GM23338 (cell line): ENCODE results near the gene KRT38. TPM values are rescaled to one million over a fixed set of nuclear protein-coding genes. Genes with fewer than 3 reads are reported as not detected.

ENCODE experiments used
- ATAC-seq: fragments of 200-7000 bp; cut with Tn5 transposase; 3 replicates; pipeline ENCODE4 v1.9.1; 2020
- DNase-seq: peaks from one replicate; pipeline ENCODE4 v3.0.0-alpha.2; 2015; ENCODE audit warnings: low spot score
- H2AFZ ChIP-seq: fragments of 200-600 bp; sonication (generic); 2 replicates; pipeline ENCODE4 v1.8.0; 2016; ENCODE audit warnings: antibody characterized with exemption, mild to moderate bottlenecking, moderate library complexity
- H3F3A ChIP-seq: fragments of 200-600 bp; sonication (generic); replicated peaks from 2 replicates; pipeline ENCODE4 v1.8.0; 2017; ENCODE audit warnings: antibody characterized with exemption, mixed run types, low read depth
- H3K27ac ChIP-seq: fragments of 200-600 bp; sonication (generic); 2 replicates; pipeline ENCODE4 v1.6.1; 2016; ENCODE audit warnings: low read depth
- H3K27me3 ChIP-seq: fragments of 200-600 bp; sonication (generic); 2 replicates; pipeline ENCODE4 v1.8.0; 2016; ENCODE audit warnings: mild to moderate bottlenecking, mixed run types, moderate library complexity; ENCODE audit not compliant: insufficient read depth
- H3K36me3 ChIP-seq: fragments of 200-600 bp; sonication (generic); 2 replicates; pipeline ENCODE4 v1.8.0; 2016; ENCODE audit warnings: mild to moderate bottlenecking; ENCODE audit not compliant: insufficient read depth
- H3K4me1 ChIP-seq: fragments of 200-600 bp; sonication (generic); 2 replicates; pipeline ENCODE4 v1.8.0; 2016; ENCODE audit warnings: mild to moderate bottlenecking, moderate library complexity; ENCODE audit not compliant: insufficient read depth
- H3K4me2 ChIP-seq: fragments of 200-600 bp; sonication (generic); 2 replicates; pipeline ENCODE4 v1.7.1; 2017; ENCODE audit warnings: mixed run types
- H3K4me3 ChIP-seq: fragments of 200-600 bp; sonication (generic); 2 replicates; pipeline ENCODE4 v1.6.1; 2016; ENCODE audit warnings: mixed run types
- H3K79me2 ChIP-seq: fragments of 200-600 bp; sonication (generic); replicated peaks from 2 replicates; pipeline ENCODE4 v1.8.0; 2017; ENCODE audit warnings: mild to moderate bottlenecking; ENCODE audit not compliant: insufficient read depth
- H3K9me2 ChIP-seq: fragments of 200-600 bp; sonication (generic); 2 replicates; pipeline ENCODE4 v1.8.0; 2017; ENCODE audit not compliant: insufficient read depth
- H4K20me1 ChIP-seq: fragments of 200-600 bp; sonication (generic); replicated peaks from 2 replicates; pipeline ENCODE4 v1.8.0; 2017; ENCODE audit warnings: mild to moderate bottlenecking; ENCODE audit not compliant: insufficient read depth
- H3K27ac Mint-ChIP-seq: 2 replicates; pipeline ENCODE4 v1.8.0; 2020; ENCODE audit warnings: inconsistent platforms, mild to moderate bottlenecking, moderate library complexity, mixed read lengths
- H3K27me3 Mint-ChIP-seq: 3 replicates; pipeline ENCODE4 v1.8.0; 2022; ENCODE audit warnings: low read depth, mild to moderate bottlenecking, moderate library complexity, mixed read lengths, inconsistent platforms; ENCODE audit not compliant: insufficient read depth, poor library complexity
- H3K36me3 Mint-ChIP-seq: 3 replicates; pipeline ENCODE4 v1.8.0; 2021; ENCODE audit warnings: low read depth, mild to moderate bottlenecking, inconsistent platforms, moderate library complexity, mixed read lengths
- H3K4me1 Mint-ChIP-seq: 3 replicates; pipeline ENCODE4 v1.8.0; 2020; ENCODE audit warnings: mild to moderate bottlenecking, inconsistent platforms, mixed read lengths
- H3K4me3 Mint-ChIP-seq: 3 replicates; pipeline ENCODE4 v1.8.0; 2021; ENCODE audit warnings: moderate library complexity, mild to moderate bottlenecking, inconsistent platforms, mixed read lengths
- H3K9me3 Mint-ChIP-seq: 3 replicates; pipeline ENCODE4 v1.8.0; 2020; ENCODE audit warnings: moderate library complexity, mild to moderate bottlenecking, inconsistent platforms, mixed read lengths
- CREB1 ChIP-seq: fragments of 250-450 bp; sonication (Bioruptor Pico); IDR thresholded peaks from 2 replicates; pipeline ENCODE4 v1.5.0; 2020; ENCODE audit warnings: low read depth, mild to moderate bottlenecking, moderate library complexity
- EZH2 ChIP-seq: fragments of 200-600 bp; sonication (generic); IDR thresholded peaks from one replicate; pipeline ENCODE4 v1.8.0; 2017; ENCODE audit warnings: antibody characterized with exemption, mild to moderate bottlenecking, low read depth; ENCODE audit not compliant: unreplicated experiment
- EZH2phosphoT487 ChIP-seq: fragments of 200-600 bp; sonication (generic); IDR thresholded peaks from one replicate; pipeline ENCODE4 v1.8.1; 2018; ENCODE audit warnings: antibody characterized with exemption; ENCODE audit not compliant: unreplicated experiment
- POLR2AphosphoS5 ChIP-seq: IDR thresholded peaks from 2 replicates; pipeline ENCODE4 v1.6.1; 2016; ENCODE audit warnings: antibody characterized with exemption, low read depth
- STAT1 ChIP-seq: IDR thresholded peaks from one replicate; pipeline ENCODE4 v1.6.1; 2016; ENCODE audit warnings: antibody characterized with exemption; ENCODE audit not compliant: unreplicated experiment
- ZNF331 ChIP-seq: fragments of 250-450 bp; sonication (Bioruptor Pico); IDR thresholded peaks from 2 replicates; pipeline ENCODE4 v1.5.0; 2020; ENCODE audit warnings: low read depth, mild to moderate bottlenecking, moderate library complexity
- polyA plus RNA-seq: library from polyadenylated mRNA; unstranded; fragments of >200 nt; fragmentation: Nextera tagmentation; extraction: Ambion mirVana; gene quantifications from 2 replicates; pipeline ENCODE4 v1.2.1, GENCODE V29; 2016
- total RNA-seq: library from RNA; depleted of rRNA; stranded (reverse); fragments of >200 nt; shearing (Covaris generic); gene quantifications from 2 replicates; pipeline ENCODE4 v1.2.3, GENCODE V29; 2014
- TF ChIP-seq, protein P1 (sequence below): fragments of 250-450 bp; sonication (Bioruptor Pico); IDR thresholded peaks from 2 replicates; pipeline ENCODE4 v1.5.0; 2020; ENCODE audit warnings: mild to moderate bottlenecking, moderate library complexity
- TF ChIP-seq, protein P2 (sequence below), 2 experiments: fragments of 200-600 bp in 1 of 2; sonication (generic) in 1 of 2; conservative IDR thresholded peaks; 2 replicates each; pipeline versions ENCODE4 v1.5.1 to v1.6.1; 2016 to 2017; ENCODE audit warnings: antibody characterized with exemption in 2 of 2, low read depth in 2 of 2, mild to moderate bottlenecking in 2 of 2, moderate library complexity in 1 of 2
- TF ChIP-seq, protein P3 (sequence below): IDR thresholded peaks from one replicate; pipeline ENCODE4 v1.6.1; 2018; ENCODE audit warnings: antibody characterized with exemption; ENCODE audit not compliant: unreplicated experiment
- TF ChIP-seq, protein P4 (sequence below): IDR thresholded peaks from 2 replicates; pipeline ENCODE4 v1.6.1; 2016; ENCODE audit warnings: antibody characterized with exemption

Gene KRT38
- total and polyA plus RNA-seq, 2 experiments from 2014 or later = not detected

- TF ChIP-seq, protein P1, sequence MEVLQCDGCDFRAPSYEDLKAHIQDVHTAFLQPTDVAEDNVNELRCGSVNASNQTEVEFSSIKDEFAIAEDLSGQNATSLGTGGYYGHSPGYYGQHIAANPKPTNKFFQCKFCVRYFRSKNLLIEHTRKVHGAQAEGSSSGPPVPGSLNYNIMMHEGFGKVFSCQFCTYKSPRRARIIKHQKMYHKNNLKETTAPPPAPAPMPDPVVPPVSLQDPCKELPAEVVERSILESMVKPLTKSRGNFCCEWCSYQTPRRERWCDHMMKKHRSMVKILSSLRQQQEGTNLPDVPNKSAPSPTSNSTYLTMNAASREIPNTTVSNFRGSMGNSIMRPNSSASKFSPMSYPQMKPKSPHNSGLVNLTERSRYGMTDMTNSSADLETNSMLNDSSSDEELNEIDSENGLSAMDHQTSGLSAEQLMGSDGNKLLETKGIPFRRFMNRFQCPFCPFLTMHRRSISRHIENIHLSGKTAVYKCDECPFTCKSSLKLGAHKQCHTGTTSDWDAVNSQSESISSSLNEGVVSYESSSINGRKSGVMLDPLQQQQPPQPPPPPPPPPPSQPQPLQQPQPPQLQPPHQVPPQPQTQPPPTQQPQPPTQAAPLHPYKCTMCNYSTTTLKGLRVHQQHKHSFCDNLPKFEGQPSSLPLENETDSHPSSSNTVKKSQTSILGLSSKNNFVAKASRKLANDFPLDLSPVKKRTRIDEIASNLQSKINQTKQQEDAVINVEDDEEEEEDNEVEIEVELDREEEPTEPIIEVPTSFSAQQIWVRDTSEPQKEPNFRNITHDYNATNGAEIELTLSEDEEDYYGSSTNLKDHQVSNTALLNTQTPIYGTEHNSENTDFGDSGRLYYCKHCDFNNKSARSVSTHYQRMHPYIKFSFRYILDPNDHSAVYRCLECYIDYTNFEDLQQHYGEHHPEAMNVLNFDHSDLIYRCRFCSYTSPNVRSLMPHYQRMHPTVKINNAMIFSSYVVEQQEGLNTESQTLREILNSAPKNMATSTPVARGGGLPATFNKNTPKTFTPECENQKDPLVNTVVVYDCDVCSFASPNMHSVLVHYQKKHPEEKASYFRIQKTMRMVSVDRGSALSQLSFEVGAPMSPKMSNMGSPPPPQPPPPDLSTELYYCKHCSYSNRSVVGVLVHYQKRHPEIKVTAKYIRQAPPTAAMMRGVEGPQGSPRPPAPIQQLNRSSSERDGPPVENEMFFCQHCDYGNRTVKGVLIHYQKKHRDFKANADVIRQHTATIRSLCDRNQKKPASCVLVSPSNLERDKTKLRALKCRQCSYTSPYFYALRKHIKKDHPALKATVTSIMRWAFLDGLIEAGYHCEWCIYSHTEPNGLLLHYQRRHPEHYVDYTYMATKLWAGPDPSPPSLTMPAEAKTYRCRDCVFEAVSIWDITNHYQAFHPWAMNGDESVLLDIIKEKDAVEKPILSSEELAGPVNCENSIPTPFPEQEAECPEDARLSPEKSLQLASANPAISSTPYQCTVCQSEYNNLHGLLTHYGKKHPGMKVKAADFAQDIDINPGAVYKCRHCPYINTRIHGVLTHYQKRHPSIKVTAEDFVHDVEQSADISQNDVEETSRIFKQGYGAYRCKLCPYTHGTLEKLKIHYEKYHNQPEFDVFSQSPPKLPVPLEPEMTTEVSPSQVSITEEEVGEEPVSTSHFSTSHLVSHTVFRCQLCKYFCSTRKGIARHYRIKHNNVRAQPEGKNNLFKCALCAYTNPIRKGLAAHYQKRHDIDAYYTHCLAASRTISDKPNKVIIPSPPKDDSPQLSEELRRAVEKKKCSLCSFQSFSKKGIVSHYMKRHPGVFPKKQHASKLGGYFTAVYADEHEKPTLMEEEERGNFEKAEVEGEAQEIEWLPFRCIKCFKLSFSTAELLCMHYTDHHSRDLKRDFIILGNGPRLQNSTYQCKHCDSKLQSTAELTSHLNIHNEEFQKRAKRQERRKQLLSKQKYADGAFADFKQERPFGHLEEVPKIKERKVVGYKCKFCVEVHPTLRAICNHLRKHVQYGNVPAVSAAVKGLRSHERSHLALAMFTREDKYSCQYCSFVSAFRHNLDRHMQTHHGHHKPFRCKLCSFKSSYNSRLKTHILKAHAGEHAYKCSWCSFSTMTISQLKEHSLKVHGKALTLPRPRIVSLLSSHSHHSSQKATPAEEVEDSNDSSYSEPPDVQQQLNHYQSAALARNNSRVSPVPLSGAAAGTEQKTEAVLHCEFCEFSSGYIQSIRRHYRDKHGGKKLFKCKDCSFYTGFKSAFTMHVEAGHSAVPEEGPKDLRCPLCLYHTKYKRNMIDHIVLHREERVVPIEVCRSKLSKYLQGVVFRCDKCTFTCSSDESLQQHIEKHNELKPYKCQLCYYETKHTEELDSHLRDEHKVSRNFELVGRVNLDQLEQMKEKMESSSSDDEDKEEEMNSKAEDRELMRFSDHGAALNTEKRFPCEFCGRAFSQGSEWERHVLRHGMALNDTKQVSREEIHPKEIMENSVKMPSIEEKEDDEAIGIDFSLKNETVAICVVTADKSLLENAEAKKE (CRISPR knock-in tag) = no peak
- TF ChIP-seq POLR2AphosphoS5 (no peak), EZH2phosphoT487 (no peak), ZNF331 (no peak)
- TF ChIP-seq, protein P2, sequence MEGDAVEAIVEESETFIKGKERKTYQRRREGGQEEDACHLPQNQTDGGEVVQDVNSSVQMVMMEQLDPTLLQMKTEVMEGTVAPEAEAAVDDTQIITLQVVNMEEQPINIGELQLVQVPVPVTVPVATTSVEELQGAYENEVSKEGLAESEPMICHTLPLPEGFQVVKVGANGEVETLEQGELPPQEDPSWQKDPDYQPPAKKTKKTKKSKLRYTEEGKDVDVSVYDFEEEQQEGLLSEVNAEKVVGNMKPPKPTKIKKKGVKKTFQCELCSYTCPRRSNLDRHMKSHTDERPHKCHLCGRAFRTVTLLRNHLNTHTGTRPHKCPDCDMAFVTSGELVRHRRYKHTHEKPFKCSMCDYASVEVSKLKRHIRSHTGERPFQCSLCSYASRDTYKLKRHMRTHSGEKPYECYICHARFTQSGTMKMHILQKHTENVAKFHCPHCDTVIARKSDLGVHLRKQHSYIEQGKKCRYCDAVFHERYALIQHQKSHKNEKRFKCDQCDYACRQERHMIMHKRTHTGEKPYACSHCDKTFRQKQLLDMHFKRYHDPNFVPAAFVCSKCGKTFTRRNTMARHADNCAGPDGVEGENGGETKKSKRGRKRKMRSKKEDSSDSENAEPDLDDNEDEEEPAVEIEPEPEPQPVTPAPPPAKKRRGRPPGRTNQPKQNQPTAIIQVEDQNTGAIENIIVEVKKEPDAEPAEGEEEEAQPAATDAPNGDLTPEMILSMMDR (conservative IDR thresholded peaks at IDR 0.05; ENCODE audit: low read depth in 2 of 2) = no peak
Observed at GRCh38 chr17:41483531-41483930, 42.7 kb upstream of the KRT38 start (continued).

GRCh38 chr17:41481036-41481435 lies 40.3 kb upstream of the KRT38 start, which contains the start of gene KRT35:
Gene KRT35 (minus strand): TSS chr17:41481151. CDS start chr17:41481097, 54 bp downstream.
- H4K20me1 ChIP-seq = no peaks in the 10 kb centered on the region
- H3K27me3 ChIP-seq = no peaks in the 10 kb centered on the region
- no peaks in the 10 kb centered on the region for H3F3A ChIP-seq
- H3K79me2 ChIP-seq = no peaks in the 10 kb centered on the region
- H3K4me1 Mint-ChIP-seq = no peaks in the 10 kb centered on the region
- no peaks in the 10 kb centered on the region for H3K36me3 ChIP-seq
- DNase-seq = no peak
- H3K4me3 ChIP-seq = no peak within 1 kb of the TSS
- H3K27ac Mint-ChIP-seq = no peak within 1 kb of the TSS; the same call in 1 of the 2 replicates
- H3K27me3 Mint-ChIP-seq = peaks cover 16% of the 10 kb centered on the region
- no peak within 1 kb of the TSS for H3K27ac ChIP-seq
- H3K9me2 ChIP-seq = no peaks in the 10 kb centered on the region; the same call in 1 of the 2 replicates
- no peaks in the 10 kb centered on the region for H3K4me1 ChIP-seq
- no peaks in the 10 kb centered on the region for H3K36me3 Mint-ChIP-seq
- H2AFZ ChIP-seq = no peak within 1 kb of the TSS
- TF ChIP-seq, protein P3, sequence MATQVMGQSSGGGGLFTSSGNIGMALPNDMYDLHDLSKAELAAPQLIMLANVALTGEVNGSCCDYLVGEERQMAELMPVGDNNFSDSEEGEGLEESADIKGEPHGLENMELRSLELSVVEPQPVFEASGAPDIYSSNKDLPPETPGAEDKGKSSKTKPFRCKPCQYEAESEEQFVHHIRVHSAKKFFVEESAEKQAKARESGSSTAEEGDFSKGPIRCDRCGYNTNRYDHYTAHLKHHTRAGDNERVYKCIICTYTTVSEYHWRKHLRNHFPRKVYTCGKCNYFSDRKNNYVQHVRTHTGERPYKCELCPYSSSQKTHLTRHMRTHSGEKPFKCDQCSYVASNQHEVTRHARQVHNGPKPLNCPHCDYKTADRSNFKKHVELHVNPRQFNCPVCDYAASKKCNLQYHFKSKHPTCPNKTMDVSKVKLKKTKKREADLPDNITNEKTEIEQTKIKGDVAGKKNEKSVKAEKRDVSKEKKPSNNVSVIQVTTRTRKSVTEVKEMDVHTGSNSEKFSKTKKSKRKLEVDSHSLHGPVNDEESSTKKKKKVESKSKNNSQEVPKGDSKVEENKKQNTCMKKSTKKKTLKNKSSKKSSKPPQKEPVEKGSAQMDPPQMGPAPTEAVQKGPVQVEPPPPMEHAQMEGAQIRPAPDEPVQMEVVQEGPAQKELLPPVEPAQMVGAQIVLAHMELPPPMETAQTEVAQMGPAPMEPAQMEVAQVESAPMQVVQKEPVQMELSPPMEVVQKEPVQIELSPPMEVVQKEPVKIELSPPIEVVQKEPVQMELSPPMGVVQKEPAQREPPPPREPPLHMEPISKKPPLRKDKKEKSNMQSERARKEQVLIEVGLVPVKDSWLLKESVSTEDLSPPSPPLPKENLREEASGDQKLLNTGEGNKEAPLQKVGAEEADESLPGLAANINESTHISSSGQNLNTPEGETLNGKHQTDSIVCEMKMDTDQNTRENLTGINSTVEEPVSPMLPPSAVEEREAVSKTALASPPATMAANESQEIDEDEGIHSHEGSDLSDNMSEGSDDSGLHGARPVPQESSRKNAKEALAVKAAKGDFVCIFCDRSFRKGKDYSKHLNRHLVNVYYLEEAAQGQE = no peak
- TF ChIP-seq, protein P4, sequence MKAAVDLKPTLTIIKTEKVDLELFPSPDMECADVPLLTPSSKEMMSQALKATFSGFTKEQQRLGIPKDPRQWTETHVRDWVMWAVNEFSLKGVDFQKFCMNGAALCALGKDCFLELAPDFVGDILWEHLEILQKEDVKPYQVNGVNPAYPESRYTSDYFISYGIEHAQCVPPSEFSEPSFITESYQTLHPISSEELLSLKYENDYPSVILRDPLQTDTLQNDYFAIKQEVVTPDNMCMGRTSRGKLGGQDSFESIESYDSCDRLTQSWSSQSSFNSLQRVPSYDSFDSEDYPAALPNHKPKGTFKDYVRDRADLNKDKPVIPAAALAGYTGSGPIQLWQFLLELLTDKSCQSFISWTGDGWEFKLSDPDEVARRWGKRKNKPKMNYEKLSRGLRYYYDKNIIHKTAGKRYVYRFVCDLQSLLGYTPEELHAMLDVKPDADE = no peak
- TF ChIP-seq CREB1 (CRISPR knock-in tag) (no peak), POLR2AphosphoS5 (no peak), EZH2phosphoT487 (no peak), EZH2 (no peak), STAT1 (no peak)
- ATAC-seq = no peak
- no peaks in the 10 kb centered on the region for H3K9me3 Mint-ChIP-seq
- H3K4me2 ChIP-seq = no peak within 1 kb of the TSS
- no peak within 1 kb of the TSS for H3K4me3 Mint-ChIP-seq
